Fibroblast of villous mesenchyme (primary cell): ENCODE results near the gene VEGFA. TPM values are rescaled to one million over a fixed set of nuclear protein-coding genes. Genes with fewer than 3 reads are reported as not detected.

ENCODE experiments used
- DNase-seq: peaks from one replicate; pipeline ENCODE4 v3.0.0-alpha.2; 2010; ENCODE audit warnings: low read depth
- H3K4me3 ChIP-seq: 2 replicates; pipeline ENCODE4 v1.5.1; 2011; ENCODE audit warnings: low read depth, mild to moderate bottlenecking, low read length
- CTCF ChIP-seq: IDR thresholded peaks from 2 replicates; pipeline ENCODE4 v1.5.1; 2012; ENCODE audit warnings: low read depth, mild to moderate bottlenecking, low read length; ENCODE audit not compliant: insufficient read depth
- total RNA-seq: library from RNA; depleted of rRNA; stranded (reverse); fragments of >200 nt; gene quantifications from 2 replicates; pipeline ENCODE4 v1.2.3, GENCODE V29; 2012

Gene VEGFA
- total RNA-seq, 1 donor: 84.2 TPM

- no peak for TF ChIP-seq CTCF
- no peak for DNase-seq
- no peak overlapping the region for H3K4me3 ChIP-seq
These were observed 26.9 kb upstream of the VEGFA start for GRCh38 chr6:43742931-43743632.

- no peak for TF ChIP-seq CTCF
- H3K4me3 ChIP-seq: no peak overlapping the region
- no peak for DNase-seq
These were observed 26.2 kb upstream of the VEGFA start for GRCh38 chr6:43743682-43744381.

GRCh38 chr6:43744491-43744890 is 25.5 kb upstream of the VEGFA start:
- no peak for TF ChIP-seq CTCF
- DNase-seq: no peak
- H3K4me3 ChIP-seq: no peak overlapping the region

- no peak overlapping the region for H3K4me3 ChIP-seq
- TF ChIP-seq CTCF: no peak
- DNase-seq: peak; percentile 30
These were observed 24.9 kb upstream of the VEGFA start for GRCh38 chr6:43744931-43745727.

GRCh38 chr6:43746071-43746470 is 23.9 kb upstream of the VEGFA start:
- H3K4me3 ChIP-seq: no peak overlapping the region
- no peak for DNase-seq
- TF ChIP-seq CTCF: no peak

- DNase-seq: peak; percentile 83
- no peak overlapping the region for H3K4me3 ChIP-seq
- no peak for TF ChIP-seq CTCF
These were observed 23.4 kb upstream of the VEGFA start for GRCh38 chr6:43746613-43747102.
